Choroid plexus epithelial cell (primary cell): ENCODE measurements around the gene GGTLC1.

Experiments used
- DNase-seq: peaks from one replicate; pipeline ENCODE4 v3.0.0-alpha.2; 2010; ENCODE audit warnings: low read depth
- H3K4me3 ChIP-seq: 2 replicates; pipeline ENCODE4 v1.5.1; 2011; ENCODE audit warnings: low read depth, mild to moderate bottlenecking, control low read depth, low read length, moderate library complexity
- CTCF ChIP-seq: conservative IDR thresholded peaks from 2 replicates; pipeline ENCODE4 v1.5.1; 2011; ENCODE audit warnings: low read depth, mild to moderate bottlenecking, control low read depth, inconsistent platforms, low read length, moderate library complexity

GGTLC1 gene

GRCh38 chr20:23939063-23939462 is 49.5 kb downstream of the GGTLC1 start:
- no peak for TF ChIP-seq CTCF
- no peak overlapping the region for H3K4me3 ChIP-seq
- DNase-seq, result no peak

GRCh38 chr20:23938118-23938438 is 50.5 kb downstream of the GGTLC1 start:
- no peak for DNase-seq
- TF ChIP-seq CTCF, result no peak
- H3K4me3 ChIP-seq, result no peak overlapping the region

GRCh38 chr20:23937303-23938117 is 51.1 kb downstream of the GGTLC1 start:
- peak; percentile 80 for DNase-seq
- peak; percentile 89 for TF ChIP-seq CTCF

More at GRCh38 chr20:23937303-23938117, 51.1 kb downstream of the GGTLC1 start:
- H3K4me3 ChIP-seq, result no peak overlapping the region
